Common myeloid progenitor, CD34-positive (primary cell): ENCODE results near the gene DNAJA4.

Source experiments
- CTCF ChIA-PET: fragments of 350-600 bp; sonication (Branson Sonifier 250); formaldehyde crosslinking; loops from one replicate; lab custom pipeline; 2021; ENCODE audit warnings: antibody characterized with exemption; lab: Charles Lee
- POLR2A ChIA-PET: fragments of 350-600 bp; sonication (Branson Sonifier 250); formaldehyde crosslinking; loops from one replicate; lab custom pipeline; 2021; ENCODE audit warnings: antibody characterized with exemption; lab: Charles Lee
- DNase-seq, 3 donors: peaks; one replicate each; pipeline versions ENCODE4 v3.0.0 to v3.0.0-alpha.2; 2013
- H3K27ac ChIP-seq, 2 experiments: 1 replicate in 1 of 2; 2 replicates in 1 of 2; pipeline ENCODE4 v1.7.0; 2013; ENCODE audit warnings: inconsistent platforms in 2 of 2, low read length in 2 of 2, mild to moderate bottlenecking in 2 of 2, low read depth in 1 of 2, moderate library complexity in 1 of 2; ENCODE audit not compliant: severe bottlenecking in 2 of 2, insufficient read depth in 1 of 2, poor library complexity in 1 of 2
- H3K27me3 ChIP-seq, 5 experiments: replicated peaks in 2 of 5; 1 replicate in 3 of 5; 2 replicates in 2 of 5; pipeline versions ENCODE4 v1.6.1 to v1.7.0; 2013; ENCODE audit warnings: low read length in 4 of 5, mild to moderate bottlenecking in 2 of 5, moderate library complexity in 2 of 5, inconsistent platforms in 1 of 5; ENCODE audit not compliant: insufficient read depth in 5 of 5, control insufficient read depth in 4 of 5
- H3K36me3 ChIP-seq, 4 experiments: 1 replicate in 2 of 4; 2 replicates in 2 of 4; pipeline versions ENCODE4 v1.6.1 to v1.7.0; 2013; ENCODE audit warnings: low read length in 3 of 4, control low read depth in 1 of 4, mild to moderate bottlenecking in 1 of 4; ENCODE audit not compliant: control insufficient read depth in 4 of 4, insufficient read depth in 4 of 4
- H3K4me1 ChIP-seq, 4 experiments: 1 replicate in 3 of 4; 2 replicates in 1 of 4; pipeline versions ENCODE4 v1.6.1 to v1.7.1; 2013; ENCODE audit warnings: low read length in 3 of 4, mild to moderate bottlenecking in 3 of 4, control low read depth in 1 of 4, inconsistent platforms in 1 of 4, moderate library complexity in 1 of 4; ENCODE audit not compliant: control insufficient read depth in 4 of 4, insufficient read depth in 4 of 4; ENCODE audit errors: control extremely low read depth in 1 of 4
- H3K4me3 ChIP-seq, 7 experiments: 1 replicate in 4 of 7; 2 replicates in 3 of 7; pipeline versions ENCODE4 v1.5.1 to v1.7.0; 2013; ENCODE audit warnings: mild to moderate bottlenecking in 7 of 7, low read length in 6 of 7, moderate library complexity in 6 of 7, inconsistent platforms in 2 of 7, low read depth in 2 of 7, control low read depth in 1 of 7; ENCODE audit not compliant: insufficient read depth in 4 of 7, control insufficient read depth in 1 of 7; ENCODE audit errors: extremely low read depth in 1 of 7
- H3K9me3 ChIP-seq, 5 experiments: 1 replicate in 4 of 5; 2 replicates in 1 of 5; pipeline versions ENCODE4 v1.6.1 to v1.7.1; 2013; ENCODE audit warnings: low read length in 4 of 5, mild to moderate bottlenecking in 2 of 5, inconsistent platforms in 1 of 5, low read depth in 1 of 5, moderate library complexity in 1 of 5; ENCODE audit not compliant: control insufficient read depth in 4 of 5, insufficient read depth in 2 of 5; ENCODE audit errors: control extremely low read depth in 1 of 5
- WGBS: methylation state at CpG from one replicate; pipeline ENCODE4 v1.1.5; 2013; ENCODE audit not compliant: insufficient coverage; 5-methylcytosine and 5-hydroxymethylcytosine counted together

DNAJA4 gene

DNA sequence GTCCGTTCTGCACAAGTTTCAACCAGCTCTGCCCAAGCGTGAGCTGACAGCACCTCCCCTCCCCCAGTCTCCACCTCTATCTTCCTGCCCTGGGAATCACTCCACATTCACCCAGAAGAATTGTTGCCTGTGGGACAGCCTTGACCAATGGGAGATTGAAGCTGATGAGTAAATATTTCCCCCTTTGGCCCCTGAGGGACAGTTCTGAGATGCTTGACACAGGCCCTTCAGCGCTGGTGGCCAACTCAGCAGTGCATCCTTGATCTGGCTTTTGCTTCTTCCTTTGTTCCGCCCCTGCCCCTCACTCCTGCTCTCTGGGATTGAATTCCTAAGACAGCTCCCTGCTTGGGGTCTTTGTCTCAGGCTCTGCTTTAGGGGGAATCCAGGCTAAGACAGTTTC lies 48.2 kb downstream of the DNAJA4 start:
- H3K4me1 ChIP-seq: peaks cover 0 to 9% (median 7%) of the 10 kb centered on the region in 4 experiments
- H3K27ac ChIP-seq: no peak overlapping the region
- POLR2A ChIA-PET: no interaction called here
- WGBS: 100% methylated on average over 3 of the region's 4 CpGs
- no peak overlapping the region for H3K4me3 ChIP-seq
- H3K36me3 ChIP-seq: no peaks in the 10 kb centered on the region
- H3K9me3 ChIP-seq: no peaks in the 10 kb centered on the region
- CTCF ChIA-PET: interaction anchor here (0.5 to 1.7 kb wide), 9 partner anchors 9 to 602 kb away, joined by 3 to 8 read pairs (median 3); no protein-coding TSS in a partner anchor
- H3K27me3 ChIP-seq: peaks cover 0 to 2% (median 0%) of the 10 kb centered on the region in 5 experiments
- no peak for DNase-seq

DNA sequence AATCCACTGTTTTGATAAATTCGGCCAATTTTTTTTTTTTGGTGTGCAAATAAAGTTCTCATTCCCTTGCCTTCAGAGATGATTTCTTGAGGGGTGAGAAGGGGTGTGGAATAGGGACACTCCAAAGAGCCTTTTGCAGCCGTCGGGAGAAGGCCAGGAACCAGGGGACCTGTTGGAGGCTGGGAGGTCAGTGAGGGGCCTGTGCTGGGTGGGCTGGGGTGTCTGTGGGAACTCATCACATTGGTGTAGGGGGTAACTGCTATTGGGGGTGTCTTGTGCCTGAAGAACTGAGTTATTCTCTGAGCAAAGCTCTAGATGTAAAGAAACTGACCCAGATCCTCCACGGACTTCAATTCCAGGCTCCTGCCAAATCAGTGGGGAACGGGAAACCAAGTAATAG lies 48.6 kb downstream of the DNAJA4 start:
- Histone ChIP-seq H3K27me3 (peaks cover 0 to 2% (median 0%) of the 10 kb centered on the region in 5 experiments), H3K4me3 (no peak overlapping the region), H3K4me1 (peaks cover 0 to 8% (median 6%) of the 10 kb centered on the region in 4 experiments), H3K9me3 (no peaks in the 10 kb centered on the region), H3K27ac (no peak overlapping the region), H3K36me3 (no peaks in the 10 kb centered on the region)
- CTCF ChIA-PET: interaction anchor here (0.5 to 1.4 kb wide), 3 partner anchors 148 to 603 kb away, joined by 3 to 4 read pairs (median 3); no protein-coding TSS in a partner anchor
- DNase-seq: no peak
- WGBS: 92% methylated on average over 4 of the region's 5 CpGs
- POLR2A ChIA-PET: no interaction called here

DNA sequence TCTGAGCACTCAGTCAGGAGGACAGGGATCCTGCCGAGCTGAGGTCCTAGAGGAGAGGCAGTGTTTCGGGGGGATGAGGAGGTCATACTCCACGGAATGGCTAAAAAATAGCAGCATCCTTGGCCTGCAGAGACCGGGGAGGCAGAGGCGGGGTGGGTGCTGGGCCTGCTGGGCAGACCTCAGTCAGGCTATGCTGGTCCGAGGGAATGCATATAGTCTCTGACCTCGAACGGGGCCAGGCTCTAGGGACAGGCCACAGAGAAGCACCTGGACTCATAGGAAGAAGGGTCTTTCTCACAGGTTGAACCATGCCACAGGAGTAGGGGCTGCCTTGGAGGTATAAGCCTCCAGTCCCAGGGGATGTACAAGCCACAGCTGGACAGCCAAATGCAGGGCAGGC lies 49.0 kb downstream of the DNAJA4 start:
- H3K27ac ChIP-seq: no peak overlapping the region
- H3K36me3 ChIP-seq: no peaks in the 10 kb centered on the region
- no peak overlapping the region for H3K4me3 ChIP-seq
- ChIA-PET POLR2A (no interaction called here), CTCF (no interaction called here)
- peaks cover 0 to 2% (median 0%) of the 10 kb centered on the region in 5 experiments for H3K27me3 ChIP-seq
- no peak for DNase-seq
- peaks cover 0 to 4% (median 2%) of the 10 kb centered on the region in 4 experiments for H3K4me1 ChIP-seq
- no peaks in the 10 kb centered on the region for H3K9me3 ChIP-seq
- 86% methylated on average over 8 of the region's 8 CpGs for WGBS

DNA sequence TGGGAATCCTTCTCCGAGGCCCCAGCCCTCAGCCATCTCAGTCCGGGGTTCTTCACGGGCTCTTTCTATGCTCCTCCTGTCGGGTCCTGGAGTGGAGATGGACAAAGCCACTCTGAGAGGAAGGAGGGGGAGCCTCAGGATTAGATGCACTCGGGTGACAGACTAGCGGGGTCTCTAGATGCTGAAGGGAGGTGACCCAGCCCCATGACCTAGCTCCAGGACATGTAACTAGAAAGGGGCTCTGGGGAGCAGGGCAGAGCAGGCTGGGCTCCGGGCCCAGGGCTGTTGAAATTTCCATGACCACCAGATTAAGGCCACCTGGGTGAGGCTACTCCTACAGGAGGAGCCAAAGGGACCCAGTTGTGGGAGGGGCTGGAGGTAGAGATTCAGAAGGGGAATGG lies 49.8 kb downstream of the DNAJA4 start:
- WGBS: 94% methylated on average over 5 of the region's 7 CpGs
- CTCF ChIA-PET: interaction anchor here (1.6 kb wide), 1 partner anchor 108 kb away, joined by 5 read pairs; no protein-coding TSS in a partner anchor
- H3K36me3 ChIP-seq: no peaks in the 10 kb centered on the region
- no peak for DNase-seq
- H3K27me3 ChIP-seq: peaks cover 0 to 2% (median 0%) of the 10 kb centered on the region in 5 experiments
- POLR2A ChIA-PET: no interaction called here
- no peaks in the 10 kb centered on the region for H3K9me3 ChIP-seq
- no peaks in the 10 kb centered on the region for H3K4me1 ChIP-seq
- H3K27ac ChIP-seq: no peak overlapping the region
- no peak overlapping the region for H3K4me3 ChIP-seq

DNA sequence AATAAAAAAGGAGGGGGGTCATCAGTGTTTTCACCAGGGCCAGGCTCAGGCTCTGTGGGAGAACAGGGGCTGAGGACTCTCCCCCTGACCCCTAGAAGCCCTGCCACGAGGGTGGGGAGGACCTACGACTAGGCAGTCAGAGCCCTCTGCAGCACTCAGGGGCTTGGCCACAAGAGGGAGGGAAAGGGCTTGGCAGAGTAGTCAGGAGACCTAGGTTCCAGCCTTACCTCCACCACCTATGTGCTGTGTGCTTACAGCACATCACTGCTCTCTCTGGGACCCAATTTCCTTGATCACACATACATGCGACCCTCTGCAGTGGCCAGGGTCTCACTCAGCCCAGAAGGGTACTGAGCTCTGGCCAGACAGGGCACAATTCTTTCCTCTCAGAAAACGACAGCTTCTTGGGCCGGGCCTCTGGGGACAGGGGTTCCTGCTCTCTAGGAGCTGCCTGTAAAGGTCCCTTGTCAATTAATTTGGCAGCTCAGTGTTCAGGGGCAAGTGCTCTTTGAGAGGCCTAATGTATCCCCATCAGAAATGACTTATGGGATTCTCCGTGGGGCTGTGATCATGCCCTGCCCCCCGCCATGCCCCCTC lies 51.4 kb downstream of the DNAJA4 start:
- ChIA-PET POLR2A (interaction anchor here (0.5 kb wide), 1 partner anchor 113 kb away, joined by 4 read pairs; no protein-coding TSS in a partner anchor), CTCF (interaction anchor here (0.8 to 2.0 kb wide), 4 partner anchors 9 to 178 kb away, joined by 3 to 9 read pairs (median 3); partner anchors contain the start of gene SKIC8)
- no peaks in the 10 kb centered on the region for H3K9me3 ChIP-seq
- no peaks in the 10 kb centered on the region for H3K4me1 ChIP-seq
- no peak overlapping the region for H3K4me3 ChIP-seq
- WGBS: 90% methylated on average over 4 of the region's 7 CpGs
- H3K27ac ChIP-seq: no peak overlapping the region
- peak; percentile 24 to 41 (median 34) for DNase-seq
- H3K36me3 ChIP-seq: no peaks in the 10 kb centered on the region
- H3K27me3 ChIP-seq: peaks cover 0 to 2% (median 0%) of the 10 kb centered on the region in 5 experiments

DNA sequence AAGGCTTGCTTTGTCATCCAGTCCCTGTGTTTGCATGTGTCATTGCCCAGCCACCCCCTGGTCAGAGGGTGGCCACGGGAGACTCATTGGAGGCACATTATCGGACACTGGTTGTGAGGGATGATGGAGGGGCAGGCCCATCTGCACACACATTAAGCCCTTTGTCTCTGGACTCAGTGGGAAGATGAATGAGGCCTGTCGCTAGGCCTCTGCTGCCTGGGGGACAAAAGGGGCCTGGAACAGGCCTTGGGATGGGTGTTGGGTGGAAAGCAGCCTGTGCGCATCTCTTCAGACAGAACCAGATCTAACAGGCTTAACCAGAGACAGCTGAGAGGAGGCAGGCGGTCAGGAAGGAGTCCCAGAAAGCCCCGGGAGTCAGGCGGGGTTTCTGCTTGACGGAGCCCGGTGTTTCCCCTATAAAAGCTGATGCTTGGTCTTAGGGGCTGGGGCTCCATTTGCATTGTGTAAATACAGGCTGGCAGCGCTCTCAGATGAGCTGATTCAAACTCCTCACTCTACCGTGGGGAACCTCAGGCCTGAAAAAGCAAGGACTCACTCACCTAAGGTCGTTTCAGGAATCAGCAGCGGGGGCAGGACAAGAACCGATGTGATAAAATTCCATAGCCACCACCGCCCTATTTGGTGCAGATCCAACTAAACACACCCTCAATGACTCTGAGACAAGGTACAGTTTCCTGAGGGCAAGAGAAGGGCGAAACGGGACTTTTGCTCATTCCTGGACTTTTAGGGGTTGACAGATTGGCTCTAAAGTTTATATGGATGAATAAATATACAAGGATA lies 52.1 kb downstream of the DNAJA4 start:
- DNase-seq: no peak

More for the DNA sequence above, 52.1 kb downstream of the DNAJA4 start:
- WGBS: 97% methylated on average over 16 of the region's 17 CpGs
- Histone ChIP-seq H3K9me3 (no peaks in the 10 kb centered on the region), H3K27ac (no peak overlapping the region), H3K36me3 (no peaks in the 10 kb centered on the region), H3K4me3 (no peak overlapping the region), H3K4me1 (no peaks in the 10 kb centered on the region), H3K27me3 (peaks cover 0 to 2% (median 0%) of the 10 kb centered on the region in 5 experiments)
- ChIA-PET CTCF (interaction anchor here (0.8 to 2.3 kb wide), 6 partner anchors 8 to 177 kb away, joined by 3 to 16 read pairs (median 3); partner anchors contain the start of gene SKIC8), POLR2A (interaction anchor here (0.5 to 0.6 kb wide), 2 partner anchors 94 to 112 kb away, joined by 3 to 4 read pairs; no protein-coding TSS in a partner anchor)
